HEK293T (cell line): ENCODE measurements around the gene RPAP3.

ENCODE experiments used
- BHLHE40 ChIP-seq: fragments of 450-650 bp; IDR thresholded peaks from 2 replicates; pipeline ENCODE4 v1.6.1; 2016; ENCODE audit warnings: mild to moderate bottlenecking, moderate library complexity, borderline replicate concordance
- ELF4 ChIP-seq: fragments of 450-650 bp; IDR thresholded peaks from 2 replicates; pipeline ENCODE4 v1.6.1; 2017; ENCODE audit warnings: antibody characterized with exemption
- FOXK2 ChIP-seq: fragments of 450-650 bp; IDR thresholded peaks from 2 replicates; pipeline ENCODE4 v1.6.1; 2016; ENCODE audit warnings: mild to moderate bottlenecking
- FOXM1 ChIP-seq: fragments of 450-650 bp; IDR thresholded peaks from 2 replicates; pipeline ENCODE4 v1.6.1; 2017; ENCODE audit warnings: mild to moderate bottlenecking, borderline replicate concordance
- HDGF ChIP-seq: fragments of 450-650 bp; IDR thresholded peaks from 2 replicates; pipeline ENCODE4 v1.6.1; 2017; ENCODE audit warnings: antibody characterized with exemption, borderline replicate concordance
- L3MBTL2 ChIP-seq: fragments of 450-650 bp; conservative IDR thresholded peaks from 2 replicates; pipeline ENCODE4 v1.6.1; 2016; ENCODE audit warnings: mild to moderate bottlenecking
- NFRKB ChIP-seq: fragments of 450-650 bp; IDR thresholded peaks from 2 replicates; pipeline ENCODE4 v1.6.1; 2016; ENCODE audit warnings: mild to moderate bottlenecking, moderate library complexity
- SP1 ChIP-seq: fragments of 450-650 bp; IDR thresholded peaks from 2 replicates; pipeline ENCODE4 v1.6.1; 2017
- SUZ12 ChIP-seq: fragments of 450-650 bp; IDR thresholded peaks from 2 replicates; pipeline ENCODE4 v1.6.1; 2016; ENCODE audit warnings: mild to moderate bottlenecking

- TF ChIP-seq BHLHE40 = no peak
- no peak for TF ChIP-seq NFRKB
- no peak for TF ChIP-seq FOXK2
- no peak for TF ChIP-seq SP1
- TF ChIP-seq HDGF = no peak
- TF ChIP-seq ELF4 = no peak
- TF ChIP-seq L3MBTL2 = no peak
- no peak for TF ChIP-seq FOXM1
- no peak for TF ChIP-seq SUZ12
Measured at GRCh38 chr12:47672068-47672467, 33.8 kb downstream of the RPAP3 start.
